ENCODE results near the gene GON7.

- TF ChIP-seq POLR2AphosphoS5 (IDR thresholded peaks at IDR 0.05; ENCODE audit: low read depth, low read length) (peak; percentile 45; the same call in 1 of the 2 replicates), REST (IDR thresholded peaks at IDR 0.05; ENCODE audit: insufficient read depth in 1 of 2, low read depth in 2 of 2, low read length in 2 of 2) (no peak), TAF1 (IDR thresholded peaks at IDR 0.05; ENCODE audit: borderline replicate concordance, insufficient read depth, low read length) (no peak)
Observed at GRCh38 chr14:93184391-93185348, 22.2 kb downstream of the GON7 start, which contains the start of the genes LYSET and MOAP1.
